ENCODE measurements around the gene PAEP.

The PAEP gene

DNA sequence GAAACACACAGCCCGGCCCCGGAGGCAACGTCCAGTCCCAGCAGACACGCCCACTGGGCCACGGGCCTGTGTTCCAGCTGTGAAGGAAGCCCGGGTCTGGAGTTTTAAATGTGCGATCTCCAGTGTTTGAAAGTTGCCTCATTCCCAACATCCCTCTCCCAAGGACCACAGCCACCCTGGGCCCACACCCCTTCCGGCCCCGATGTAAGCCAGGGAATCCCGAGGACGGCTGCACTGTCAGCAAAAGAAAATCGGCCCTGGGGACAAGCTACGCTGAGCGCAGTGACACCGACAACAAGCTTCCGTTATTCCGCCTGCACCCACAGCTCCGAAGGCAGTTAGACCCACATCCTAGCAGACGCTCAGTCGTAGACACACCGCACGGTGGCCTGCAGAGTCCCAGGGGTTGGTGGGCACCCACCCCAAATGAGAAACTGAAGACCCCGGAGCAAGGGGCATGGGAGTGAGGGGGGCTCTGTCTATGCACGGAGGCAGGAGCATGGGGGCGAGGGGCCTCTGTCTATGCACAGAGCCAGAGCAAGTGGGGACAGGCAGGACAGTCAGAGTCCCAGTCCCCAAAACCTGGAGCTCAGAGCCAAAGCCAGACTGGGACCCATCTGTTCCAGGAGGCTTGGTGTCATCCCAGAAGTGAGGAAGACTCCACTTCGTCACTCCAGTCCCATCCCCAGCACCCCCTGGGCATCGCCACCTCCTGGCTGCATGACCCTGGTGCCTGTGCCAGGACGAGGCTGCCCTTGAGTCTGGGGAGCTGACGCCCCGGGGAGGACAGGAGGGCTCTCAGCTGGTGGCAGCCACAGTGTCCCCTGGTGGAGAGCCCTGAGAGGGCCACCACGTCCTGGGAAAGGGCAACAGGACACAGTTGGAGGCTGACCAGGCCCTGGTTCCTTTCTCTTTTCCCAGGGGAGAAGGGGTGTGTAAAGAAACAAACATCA lies 54.4 kb downstream of the PAEP start:
- no peak for DNase-seq (ENCODE audit: low spot score)

Data from HuH-7 (cell line).